Keratinocyte (primary cell): ENCODE results near the gene RNF215. TPM values are rescaled to one million over a fixed set of nuclear protein-coding genes. Genes with fewer than 3 reads are reported as not detected.

Source experiments
- DNase-seq: peaks from one replicate; pipeline ENCODE4 v3.0.0-alpha.2; 2011; ENCODE audit warnings: low read depth, missing footprints, low spot score
- FAIRE-seq: peaks from 2 replicates; lab custom pipeline; 2011; peaks lifted over from hg19 to GRCh38; lab: Jason Lieb, UNC
- H2AFZ ChIP-seq: 2 replicates; pipeline ENCODE4 v1.6.0; 2012; ENCODE audit warnings: low read length, control low read depth, inconsistent platforms; ENCODE audit not compliant: control insufficient read depth
- H3K27ac ChIP-seq: 2 replicates; pipeline ENCODE4 v1.5.1; 2011; ENCODE audit warnings: low read length; ENCODE audit not compliant: control insufficient read depth, insufficient read depth
- H3K27me3 ChIP-seq: 3 replicates; pipeline ENCODE4 v1.6.0; 2011; ENCODE audit warnings: low read length; ENCODE audit not compliant: control insufficient read depth, insufficient read depth; ENCODE audit errors: extremely low read depth
- H3K36me3 ChIP-seq, 2 experiments: 2 replicates in 1 of 2; 3 replicates in 1 of 2; pipeline ENCODE4 v1.5.1; 2011; ENCODE audit warnings: low read length in 2 of 2, mild to moderate bottlenecking in 1 of 2; ENCODE audit not compliant: control insufficient read depth in 2 of 2, insufficient read depth in 2 of 2; ENCODE audit errors: extremely low read depth in 1 of 2
- H3K4me1 ChIP-seq: 3 replicates; pipeline ENCODE4 v1.5.1; 2011; ENCODE audit warnings: low read length; ENCODE audit not compliant: control insufficient read depth, insufficient read depth; ENCODE audit errors: extremely low read depth
- H3K4me2 ChIP-seq: 3 replicates; pipeline ENCODE4 v1.6.0; 2011; ENCODE audit warnings: low read depth, low read length; ENCODE audit not compliant: control insufficient read depth, insufficient read depth; ENCODE audit errors: extremely low read depth
- H3K4me3 ChIP-seq, 3 experiments: fragments of 200-600 bp in 1 of 3; sonication (generic) in 1 of 3; 2 replicates in 2 of 3; 3 replicates in 1 of 3; pipeline ENCODE4 v1.5.1; 2011 to 2016; ENCODE audit warnings: low read length in 3 of 3, mild to moderate bottlenecking in 3 of 3, control low read depth in 2 of 3, inconsistent platforms in 1 of 3, low read depth in 1 of 3, mixed read lengths in 1 of 3, mixed run types in 1 of 3, moderate library complexity in 1 of 3; ENCODE audit not compliant: control insufficient read depth in 2 of 3, insufficient read depth in 2 of 3; ENCODE audit errors: extremely low read depth in 1 of 3
- H3K79me2 ChIP-seq: 2 replicates; pipeline ENCODE4 v1.6.0; 2012; ENCODE audit warnings: low read length; ENCODE audit not compliant: control insufficient read depth, insufficient read depth
- H3K9ac ChIP-seq: 3 replicates; pipeline ENCODE4 v1.6.0; 2011; ENCODE audit warnings: low read length; ENCODE audit not compliant: control insufficient read depth, insufficient read depth; ENCODE audit errors: extremely low read depth
- H3K9me1 ChIP-seq: 3 replicates; pipeline ENCODE4 v1.6.0; 2011; ENCODE audit warnings: low read length; ENCODE audit not compliant: control insufficient read depth, insufficient read depth; ENCODE audit errors: extremely low read depth
- H3K9me3 ChIP-seq: 2 replicates; pipeline ENCODE4 v1.5.1; 2012; ENCODE audit warnings: low read depth, low read length; ENCODE audit not compliant: control insufficient read depth
- H4K20me1 ChIP-seq: 3 replicates; pipeline ENCODE4 v1.6.0; 2011; ENCODE audit warnings: low read length; ENCODE audit not compliant: control insufficient read depth, insufficient read depth; ENCODE audit errors: extremely low read depth
- EZH2 ChIP-seq: IDR thresholded peaks from one replicate; pipeline ENCODE4 v1.6.1; 2012; ENCODE audit warnings: inconsistent platforms, mild to moderate bottlenecking, low read length, moderate library complexity
- dilution Hi-C: fragments of 300-500 bp; cut with MboI; formaldehyde crosslinking; loops from one replicate; pipeline ENCODE4 v1.7.0; 2020; ENCODE audit warnings: low sequenced_read_pairs; ENCODE audit not compliant: extremely low pct_ligation_motif_present
- polyA plus RNA-seq, 5 experiments: library from polyadenylated mRNA; depleted of rRNA in 3 of 5; stranded (reverse) in 3 of 5; stranded (forward) in 1 of 5; unstranded in 1 of 5; fragments of >200 nt; gene quantifications; 1 replicate in 1 of 5; 2 replicates in 3 of 5; 3 replicates in 1 of 5; pipeline versions ENCODE4 v1.2.1 to v1.2.3, GENCODE V29; 2011 to 2012; ENCODE audit warnings: missing spikeins in 2 of 5, low read depth in 1 of 5, low replicate concordance in 1 of 5
- TF ChIP-seq, protein P1 (sequence below), 3 experiments: IDR thresholded peaks in 1 of 3; conservative IDR thresholded peaks in 1 of 3; optimal IDR thresholded peaks in 1 of 3; 2 replicates in 2 of 3; 3 replicates in 1 of 3; pipeline versions ENCODE3 to v1.5.1; 2011; ENCODE audit warnings: low read length in 3 of 3, mild to moderate bottlenecking in 3 of 3, moderate library complexity in 2 of 3, control low read depth in 1 of 3, inconsistent platforms in 1 of 3; ENCODE audit not compliant: insufficient read depth in 2 of 3; ENCODE audit errors: extremely low read depth in 1 of 3

The RNF215 gene
- polyA plus RNA-seq, 1 donor (not counting 4 experiments of a cell fraction or from before 2014, with no cell fraction given) = 8.3 TPM

DNA sequence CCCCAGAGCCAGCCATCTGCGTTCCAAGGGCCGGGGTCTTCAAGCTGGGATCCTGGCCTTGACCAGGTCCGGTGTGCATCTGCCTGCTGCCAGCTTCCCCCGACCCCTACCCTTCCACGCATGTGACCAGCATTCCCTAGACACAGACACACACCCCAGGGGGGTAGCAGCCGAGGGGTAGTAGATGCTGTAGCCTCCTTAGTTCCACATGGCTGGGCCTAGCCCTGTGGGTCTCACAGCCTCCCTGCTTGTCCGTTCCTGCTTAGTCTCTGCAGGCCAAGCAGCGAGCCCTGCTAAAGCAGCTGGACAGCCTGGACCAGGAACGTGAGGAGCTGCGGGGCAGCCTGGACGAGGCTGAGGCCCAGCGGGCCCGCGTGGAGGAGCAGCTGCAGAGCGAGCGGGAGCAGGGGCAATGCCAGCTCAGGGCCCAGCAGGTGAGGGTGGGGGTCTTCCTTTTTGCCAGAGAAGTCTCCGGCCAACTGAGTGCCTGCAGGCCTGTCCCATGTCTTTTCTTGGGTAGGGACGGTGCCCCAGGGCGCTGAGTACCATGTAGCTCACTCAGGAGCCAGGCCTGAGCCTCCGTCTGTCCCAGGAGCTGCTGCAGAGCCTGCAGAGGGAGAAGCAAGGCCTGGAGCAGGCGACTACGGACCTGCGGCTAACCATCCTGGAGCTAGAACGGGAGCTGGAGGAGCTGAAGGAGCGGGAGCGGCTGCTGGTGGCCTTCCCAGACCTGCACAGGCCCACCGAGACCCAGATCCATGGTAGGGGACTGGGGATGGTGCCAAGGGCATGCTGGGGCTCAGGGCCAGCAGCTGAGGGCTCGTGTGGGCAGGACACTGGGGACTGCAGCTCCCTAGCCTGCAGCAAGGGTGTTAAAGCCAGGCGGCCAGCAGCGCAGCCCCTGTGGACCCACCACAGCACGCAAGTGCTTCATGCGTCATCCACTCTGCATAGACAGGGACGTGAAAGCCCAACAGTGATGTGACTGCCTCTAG is 13.6 kb downstream of the RNF215 start:
- FAIRE-seq = no peak
- H3K79me2 ChIP-seq = no peaks in the 10 kb centered on the region
- no peak overlapping the region for H3K4me3 ChIP-seq
- peaks cover 0 to 8% of the 10 kb centered on the region in 2 experiments for H3K36me3 ChIP-seq
- H3K9me3 ChIP-seq = no peaks in the 10 kb centered on the region
- H3K9ac ChIP-seq = no peak overlapping the region
- no peaks in the 10 kb centered on the region for H3K4me1 ChIP-seq
- no peaks in the 10 kb centered on the region for H3K9me1 ChIP-seq
- no peak for DNase-seq
- H2AFZ ChIP-seq = no peak overlapping the region
- H4K20me1 ChIP-seq = peaks cover 4% of the 10 kb centered on the region
- no peak overlapping the region for H3K4me2 ChIP-seq
- H3K27ac ChIP-seq = no peak overlapping the region
- dilution Hi-C loops = no loop called here
- no peaks in the 10 kb centered on the region for H3K27me3 ChIP-seq
- TF ChIP-seq, protein P1, sequence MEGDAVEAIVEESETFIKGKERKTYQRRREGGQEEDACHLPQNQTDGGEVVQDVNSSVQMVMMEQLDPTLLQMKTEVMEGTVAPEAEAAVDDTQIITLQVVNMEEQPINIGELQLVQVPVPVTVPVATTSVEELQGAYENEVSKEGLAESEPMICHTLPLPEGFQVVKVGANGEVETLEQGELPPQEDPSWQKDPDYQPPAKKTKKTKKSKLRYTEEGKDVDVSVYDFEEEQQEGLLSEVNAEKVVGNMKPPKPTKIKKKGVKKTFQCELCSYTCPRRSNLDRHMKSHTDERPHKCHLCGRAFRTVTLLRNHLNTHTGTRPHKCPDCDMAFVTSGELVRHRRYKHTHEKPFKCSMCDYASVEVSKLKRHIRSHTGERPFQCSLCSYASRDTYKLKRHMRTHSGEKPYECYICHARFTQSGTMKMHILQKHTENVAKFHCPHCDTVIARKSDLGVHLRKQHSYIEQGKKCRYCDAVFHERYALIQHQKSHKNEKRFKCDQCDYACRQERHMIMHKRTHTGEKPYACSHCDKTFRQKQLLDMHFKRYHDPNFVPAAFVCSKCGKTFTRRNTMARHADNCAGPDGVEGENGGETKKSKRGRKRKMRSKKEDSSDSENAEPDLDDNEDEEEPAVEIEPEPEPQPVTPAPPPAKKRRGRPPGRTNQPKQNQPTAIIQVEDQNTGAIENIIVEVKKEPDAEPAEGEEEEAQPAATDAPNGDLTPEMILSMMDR (optimal IDR thresholded peaks at IDR 0.05 in 1 of 3, IDR thresholded peaks at IDR 0.05 in 1 of 3, conservative IDR thresholded peaks at IDR 0.05 in 1 of 3; ENCODE audit: extremely low read depth in 1 of 3, insufficient read depth in 2 of 3, low read length in 3 of 3) = no peak
- no peak for TF ChIP-seq EZH2

DNA sequence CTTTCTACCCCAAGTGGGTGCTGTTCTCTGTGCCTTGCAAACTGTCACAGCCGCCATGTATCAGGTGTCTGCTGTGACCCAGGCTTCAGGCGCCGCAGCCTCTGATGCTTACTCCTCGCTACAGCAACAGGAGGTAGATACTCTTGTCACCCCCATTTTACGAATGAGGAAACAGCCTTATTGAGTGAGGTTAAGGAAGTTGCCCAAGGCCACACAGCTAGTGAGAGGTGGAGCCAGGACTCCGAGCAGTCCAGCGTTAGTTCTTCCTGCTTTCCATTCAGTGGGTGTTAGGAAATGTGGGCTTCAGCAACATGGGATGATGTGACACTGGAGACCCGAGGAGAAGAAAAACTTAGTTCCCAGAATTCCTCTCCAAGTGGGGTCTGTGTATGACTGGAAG is 14.3 kb downstream of the RNF215 start:
- FAIRE-seq (no peak), DNase-seq (no peak)
- no peak overlapping the region for H3K9ac ChIP-seq
- H3K4me3 ChIP-seq = no peak overlapping the region
- H3K4me1 ChIP-seq = no peaks in the 10 kb centered on the region
- no peaks in the 10 kb centered on the region for H3K9me1 ChIP-seq
- no peak overlapping the region for H3K27ac ChIP-seq
- H3K36me3 ChIP-seq = peaks cover 0 to 7% of the 10 kb centered on the region in 2 experiments
- H4K20me1 ChIP-seq = peaks cover 4% of the 10 kb centered on the region
- dilution Hi-C loops = no loop called here
- no peak overlapping the region for H3K4me2 ChIP-seq
- no peak overlapping the region for H2AFZ ChIP-seq
- no peaks in the 10 kb centered on the region for H3K79me2 ChIP-seq
- TF ChIP-seq, protein P1 (optimal IDR thresholded peaks at IDR 0.05 in 1 of 3, IDR thresholded peaks at IDR 0.05 in 1 of 3, conservative IDR thresholded peaks at IDR 0.05 in 1 of 3; ENCODE audit: extremely low read depth in 1 of 3, insufficient read depth in 2 of 3, low read length in 3 of 3) = no peak
- no peak for TF ChIP-seq EZH2
- no peaks in the 10 kb centered on the region for H3K27me3 ChIP-seq
- H3K9me3 ChIP-seq = no peaks in the 10 kb centered on the region
